Measurements from ENCODE around the gene ARHGAP8. TPM values are rescaled to one million over a fixed set of nuclear protein-coding genes. Genes with fewer than 3 reads are reported as not detected.

ARHGAP8 gene
- total and polyA plus RNA-seq, 4 donors: 1.4 to 3.0 TPM; not detected in 2

DNA sequence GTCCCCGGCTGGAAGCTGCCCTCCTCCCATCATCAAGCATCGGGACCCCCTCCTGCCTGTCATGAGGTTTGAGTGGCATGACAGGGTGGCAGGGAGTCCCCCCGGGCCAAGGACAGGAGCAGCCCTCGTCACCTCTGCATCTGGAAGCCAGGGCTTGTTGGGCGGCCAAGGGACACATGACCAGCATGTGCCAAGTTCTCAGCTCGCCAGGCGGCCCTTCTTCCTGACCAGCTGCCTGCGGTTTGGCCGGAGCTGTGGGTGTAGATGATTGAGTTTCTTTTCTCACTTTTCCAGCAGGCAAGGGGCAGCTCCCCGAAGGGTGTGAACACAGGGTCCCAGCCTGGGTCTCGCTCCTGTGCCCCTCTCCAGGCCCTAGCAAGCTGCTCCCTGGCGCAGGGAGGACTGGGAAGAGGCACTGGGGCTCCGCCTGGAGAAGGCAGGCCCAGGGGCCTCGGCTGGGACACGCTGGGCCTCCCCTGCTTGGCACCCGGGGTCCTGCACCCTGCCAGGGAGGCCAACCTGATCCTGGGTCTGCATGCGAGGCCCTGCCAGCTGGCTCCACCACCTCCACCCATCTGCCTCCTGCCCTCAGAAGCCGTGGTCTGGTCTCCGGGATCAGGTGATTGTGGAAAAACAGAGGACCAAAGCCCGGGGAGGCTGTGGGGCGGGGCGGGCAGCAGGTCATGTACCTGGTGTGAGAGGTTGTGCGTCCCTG lies 13.4 kb downstream of the ARHGAP8 start:
- Histone ChIP-seq H3K36me3 (ENCODE audit: control insufficient read depth in 1 of 2, insufficient read depth in 2 of 2, low read length in 1 of 2) (no peaks in the 10 kb centered on the region), H3K9me3 (ENCODE audit: control insufficient read depth, low read length) (no peaks in the 10 kb centered on the region), H3K27ac (ENCODE audit: low read depth in 1 of 2, low read length in 2 of 2) (no peak overlapping the region), H3K4me3 (ENCODE audit: low read length in 2 of 2) (no peak overlapping the region), H3K4me1 (ENCODE audit: control insufficient read depth in 1 of 2, insufficient read depth in 2 of 2, low read length in 2 of 2) (no peaks in the 10 kb centered on the region), H3K27me3 (ENCODE audit: control insufficient read depth in 1 of 2, insufficient read depth in 2 of 2, low read length in 1 of 2) (no peaks in the 10 kb centered on the region)
- ATAC-seq (ENCODE audit: low FRiP score) (no peak), DNase-seq (peak in 1 of 2 donors; percentile 56)
- WGBS, 2 donors: 42 to 55% methylated on average over 23 of the region's 23 CpGs
- intact Hi-C loops (cut with DNase I): no loop called here

DNA sequence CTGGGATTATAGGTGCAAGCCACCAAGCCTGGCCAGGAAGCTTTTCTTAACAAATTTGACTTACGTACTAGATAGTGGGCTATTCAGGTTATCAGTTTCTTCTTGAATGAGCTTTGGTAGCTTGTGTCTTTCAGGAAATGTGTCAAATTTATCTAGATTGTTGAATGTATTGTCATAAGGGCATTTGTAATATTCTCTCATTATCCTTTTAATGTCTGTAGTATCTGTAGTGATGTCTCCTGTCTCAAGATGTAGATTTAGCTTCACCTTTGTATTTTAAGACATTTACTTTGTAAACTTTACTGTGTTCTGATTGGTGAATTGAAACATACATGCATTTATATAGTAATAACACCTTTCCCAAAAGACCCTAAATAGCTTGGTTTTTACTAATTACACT lies 20.7 kb downstream of the ARHGAP8 start:
- intact Hi-C loops (cut with DNase I): no loop called here
- no peak overlapping the region for H3K27ac ChIP-seq (ENCODE audit: low read depth in 1 of 2, low read length in 2 of 2)
- H3K27me3 ChIP-seq (ENCODE audit: control insufficient read depth in 1 of 2, insufficient read depth in 2 of 2, low read length in 1 of 2): no peaks in the 10 kb centered on the region
- no peak for DNase-seq
- H3K4me3 ChIP-seq (ENCODE audit: low read length in 2 of 2): no peak overlapping the region
- H3K36me3 ChIP-seq (ENCODE audit: control insufficient read depth in 1 of 2, insufficient read depth in 2 of 2, low read length in 1 of 2): no peaks in the 10 kb centered on the region
- 96 to 97% methylated on average over 1 of the region's 1 CpG for WGBS, 2 donors
- no peaks in the 10 kb centered on the region for H3K4me1 ChIP-seq (ENCODE audit: control insufficient read depth in 1 of 2, insufficient read depth in 2 of 2, low read length in 2 of 2)
- H3K9me3 ChIP-seq (ENCODE audit: control insufficient read depth, low read length): peaks cover 5% of the 10 kb centered on the region
- no peak for ATAC-seq (ENCODE audit: low FRiP score)

DNA sequence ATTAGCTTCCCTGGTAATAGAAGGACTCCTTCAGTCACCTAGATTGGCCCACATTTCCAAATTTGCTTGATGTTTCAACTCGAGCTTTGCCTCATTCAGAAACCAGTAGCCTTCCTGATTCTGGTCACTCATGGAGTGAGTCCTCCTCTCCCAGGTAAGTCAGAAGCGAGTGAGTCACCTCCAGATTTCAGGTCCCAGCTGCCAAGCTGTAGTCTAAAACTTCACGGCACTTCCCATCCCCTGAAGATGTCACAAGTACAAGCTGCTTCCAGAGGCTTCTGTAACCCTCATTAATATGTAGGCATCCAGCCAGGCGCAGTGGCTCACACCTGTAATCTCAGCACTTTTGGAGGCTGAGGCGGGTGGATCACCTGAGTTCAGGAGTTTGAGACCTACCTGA lies 23.5 kb downstream of the ARHGAP8 start:
- intact Hi-C loops (cut with DNase I): no loop called here
- Histone ChIP-seq H3K4me3 (ENCODE audit: low read length in 2 of 2) (no peak overlapping the region), H3K36me3 (ENCODE audit: control insufficient read depth in 1 of 2, insufficient read depth in 2 of 2, low read length in 1 of 2) (no peaks in the 10 kb centered on the region), H3K27me3 (ENCODE audit: control insufficient read depth in 1 of 2, insufficient read depth in 2 of 2, low read length in 1 of 2) (no peaks in the 10 kb centered on the region), H3K4me1 (ENCODE audit: control insufficient read depth in 1 of 2, insufficient read depth in 2 of 2, low read length in 2 of 2) (no peaks in the 10 kb centered on the region), H3K27ac (ENCODE audit: low read depth in 1 of 2, low read length in 2 of 2) (no peak overlapping the region), H3K9me3 (ENCODE audit: control insufficient read depth, low read length) (peaks cover 5% of the 10 kb centered on the region)
- 86 to 87% methylated on average over 5 of the region's 5 CpGs for WGBS, 2 donors
- no peak for DNase-seq
- ATAC-seq (ENCODE audit: low FRiP score): no peak

DNA sequence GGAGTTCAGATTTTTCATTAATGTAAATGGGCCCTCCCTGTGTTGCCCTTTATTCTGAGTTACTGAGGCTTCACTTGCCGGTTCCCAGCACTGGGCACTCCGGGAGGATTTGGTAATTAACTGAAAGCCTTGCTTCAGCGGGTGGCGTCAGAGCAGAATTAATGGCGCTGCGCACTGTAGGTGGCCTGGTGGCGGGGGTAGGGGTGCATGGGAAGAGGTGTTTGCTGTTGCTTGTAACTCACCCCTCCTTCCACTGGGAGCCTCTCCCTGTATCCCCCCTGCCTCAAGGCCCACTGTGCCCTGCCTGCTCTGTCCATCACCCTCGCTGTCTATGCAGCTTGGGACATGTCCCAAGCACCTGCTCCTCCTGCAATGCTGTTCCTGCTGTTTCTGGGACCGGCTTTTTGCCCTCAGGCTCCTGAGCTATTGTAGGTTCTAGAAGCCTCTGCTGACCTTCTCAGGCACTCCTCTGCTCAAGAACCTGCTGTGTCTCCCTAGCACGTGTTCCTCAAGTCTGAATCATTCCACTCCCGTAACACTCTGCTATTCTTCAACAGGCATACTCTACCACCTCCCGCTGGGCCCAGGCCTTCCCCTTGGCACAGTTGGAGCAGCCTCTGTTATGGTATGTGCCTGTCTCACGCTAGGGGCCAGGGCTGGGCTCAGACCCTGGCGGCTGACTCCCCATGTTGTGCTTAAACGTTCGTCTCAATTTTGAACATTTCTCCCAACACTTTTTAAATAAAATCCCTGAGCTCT lies 24.4 kb downstream of the ARHGAP8 start:
- Histone ChIP-seq H3K4me3 (ENCODE audit: low read length in 2 of 2) (no peak overlapping the region), H3K36me3 (ENCODE audit: control insufficient read depth in 1 of 2, insufficient read depth in 2 of 2, low read length in 1 of 2) (no peaks in the 10 kb centered on the region), H3K9me3 (ENCODE audit: control insufficient read depth, low read length) (peaks cover 5% of the 10 kb centered on the region), H3K4me1 (ENCODE audit: control insufficient read depth in 1 of 2, insufficient read depth in 2 of 2, low read length in 2 of 2) (no peaks in the 10 kb centered on the region), H3K27me3 (ENCODE audit: control insufficient read depth in 1 of 2, insufficient read depth in 2 of 2, low read length in 1 of 2) (no peaks in the 10 kb centered on the region), H3K27ac (ENCODE audit: low read depth in 1 of 2, low read length in 2 of 2) (no peak overlapping the region)
- 59 to 64% methylated on average over 16 of the region's 16 CpGs for WGBS, 2 donors
- DNase-seq (no peak), ATAC-seq (ENCODE audit: low FRiP score) (no peak)
- intact Hi-C loops (cut with DNase I): no loop called here

DNA sequence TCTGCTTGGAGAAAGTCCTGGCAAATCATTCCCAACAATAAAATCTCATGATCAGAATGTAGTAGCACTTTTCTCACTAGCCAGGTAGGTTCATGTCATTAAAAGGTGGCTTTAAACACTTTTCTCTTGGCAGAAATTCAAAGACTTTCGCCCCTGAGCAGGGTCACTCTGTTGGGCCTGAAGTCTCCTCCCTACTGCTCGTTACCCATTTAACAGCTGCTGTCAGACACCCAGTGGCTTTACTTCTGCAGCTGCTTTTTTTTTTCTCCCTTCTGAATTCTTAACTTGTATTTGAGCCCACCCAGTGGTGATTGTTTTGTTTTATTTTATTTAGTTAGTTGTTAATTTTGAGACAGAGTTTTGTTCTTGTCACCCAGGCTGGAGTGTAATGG lies 25.0 kb downstream of the ARHGAP8 start:
- peaks cover 5% of the 10 kb centered on the region for H3K9me3 ChIP-seq (ENCODE audit: control insufficient read depth, low read length)
- no peak overlapping the region for H3K4me3 ChIP-seq (ENCODE audit: low read length in 2 of 2)
- intact Hi-C loops (cut with DNase I): no loop called here
- 51 to 65% methylated on average over 2 of the region's 2 CpGs for WGBS, 2 donors
- H3K36me3 ChIP-seq (ENCODE audit: control insufficient read depth in 1 of 2, insufficient read depth in 2 of 2, low read length in 1 of 2): no peaks in the 10 kb centered on the region
- no peaks in the 10 kb centered on the region for H3K4me1 ChIP-seq (ENCODE audit: control insufficient read depth in 1 of 2, insufficient read depth in 2 of 2, low read length in 2 of 2)
- DNase-seq (no peak), ATAC-seq (ENCODE audit: low FRiP score) (no peak)
- H3K27ac ChIP-seq (ENCODE audit: low read depth in 1 of 2, low read length in 2 of 2): no peak overlapping the region
- H3K27me3 ChIP-seq (ENCODE audit: control insufficient read depth in 1 of 2, insufficient read depth in 2 of 2, low read length in 1 of 2): no peaks in the 10 kb centered on the region

DNA sequence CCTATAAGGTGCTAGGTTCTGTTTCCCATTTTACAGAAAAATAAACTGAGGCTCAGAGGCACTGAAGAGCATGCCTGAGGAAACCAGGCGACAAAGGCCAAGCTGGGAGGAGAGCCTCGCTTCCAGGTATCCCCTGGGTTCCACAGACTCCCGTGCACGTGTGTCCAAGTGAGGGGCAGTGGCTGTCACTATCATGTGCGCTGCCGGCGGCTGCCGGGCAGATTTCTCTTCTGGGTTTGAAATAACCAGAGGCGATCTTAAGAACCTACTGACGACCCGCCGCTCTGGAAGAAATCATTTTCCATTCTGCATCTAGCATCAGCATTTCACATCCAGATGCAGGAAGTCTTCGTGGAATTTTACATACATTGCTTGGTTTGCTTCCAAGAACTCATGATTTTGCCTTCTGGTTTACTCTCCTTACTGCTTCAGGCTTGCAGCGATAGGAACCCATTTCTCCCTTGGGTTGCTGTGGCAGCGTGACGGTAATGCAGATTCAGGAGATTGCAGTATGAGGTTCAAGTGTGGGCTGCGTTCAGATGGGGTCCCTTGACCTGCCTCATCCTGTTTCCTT lies 28.6 kb downstream of the ARHGAP8 start:
- H3K9me3 ChIP-seq (ENCODE audit: control insufficient read depth, low read length): no peaks in the 10 kb centered on the region
- no peaks in the 10 kb centered on the region for H3K4me1 ChIP-seq (ENCODE audit: control insufficient read depth in 1 of 2, insufficient read depth in 2 of 2, low read length in 2 of 2)
- no peak overlapping the region for H3K4me3 ChIP-seq (ENCODE audit: low read length in 2 of 2)
- no peak for DNase-seq
- intact Hi-C loops (cut with DNase I): no loop called here
- no peak overlapping the region for H3K27ac ChIP-seq (ENCODE audit: low read depth in 1 of 2, low read length in 2 of 2)
- H3K27me3 ChIP-seq (ENCODE audit: control insufficient read depth in 1 of 2, insufficient read depth in 2 of 2, low read length in 1 of 2): no peaks in the 10 kb centered on the region
- no peaks in the 10 kb centered on the region for H3K36me3 ChIP-seq (ENCODE audit: control insufficient read depth in 1 of 2, insufficient read depth in 2 of 2, low read length in 1 of 2)
- no peak for ATAC-seq (ENCODE audit: low FRiP score)
- WGBS, 2 donors: 75 to 77% methylated on average over 17 of the region's 17 CpGs

DNA sequence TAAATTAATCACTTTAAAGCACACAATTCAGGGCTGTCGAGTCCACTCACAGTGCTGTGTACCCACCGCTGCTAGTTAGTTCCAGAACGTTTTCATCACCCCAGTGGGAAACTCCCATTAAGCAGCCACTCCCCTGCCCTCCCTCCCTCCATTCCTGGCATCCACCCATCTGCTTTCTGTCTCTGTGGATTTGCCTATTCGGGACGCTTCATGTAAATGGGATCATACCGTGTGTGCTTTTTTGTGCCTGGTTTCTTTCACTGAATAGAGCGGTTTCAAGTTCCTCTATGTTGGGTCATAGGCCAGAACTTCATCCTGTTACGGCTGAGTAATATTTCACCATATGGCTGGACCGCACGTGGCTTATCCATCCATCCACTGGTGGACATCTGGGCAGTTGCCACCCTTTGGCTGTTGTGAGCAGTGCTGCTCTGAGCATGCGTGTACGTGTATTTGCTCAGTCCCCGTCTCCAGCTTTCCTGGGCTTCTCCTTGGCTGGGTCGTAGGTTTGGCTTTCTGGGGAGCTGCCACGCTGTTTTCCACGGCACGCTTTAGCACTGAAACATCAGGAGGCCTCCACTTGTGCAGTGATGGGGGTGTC lies 30.1 kb downstream of the ARHGAP8 start:
- no peak overlapping the region for H3K27ac ChIP-seq (ENCODE audit: low read depth in 1 of 2, low read length in 2 of 2)
- no peaks in the 10 kb centered on the region for H3K36me3 ChIP-seq (ENCODE audit: control insufficient read depth in 1 of 2, insufficient read depth in 2 of 2, low read length in 1 of 2)
- H3K9me3 ChIP-seq (ENCODE audit: control insufficient read depth, low read length): no peaks in the 10 kb centered on the region
- intact Hi-C loops (cut with DNase I): no loop called here
- WGBS, 2 donors: 50 to 58% methylated on average over 17 of the region's 17 CpGs
- H3K27me3 ChIP-seq (ENCODE audit: control insufficient read depth in 1 of 2, insufficient read depth in 2 of 2, low read length in 1 of 2): no peaks in the 10 kb centered on the region
- no peak for DNase-seq
- ATAC-seq (ENCODE audit: low FRiP score): no peak
- H3K4me1 ChIP-seq (ENCODE audit: control insufficient read depth in 1 of 2, insufficient read depth in 2 of 2, low read length in 2 of 2): no peaks in the 10 kb centered on the region
- no peak overlapping the region for H3K4me3 ChIP-seq (ENCODE audit: low read length in 2 of 2)

DNA sequence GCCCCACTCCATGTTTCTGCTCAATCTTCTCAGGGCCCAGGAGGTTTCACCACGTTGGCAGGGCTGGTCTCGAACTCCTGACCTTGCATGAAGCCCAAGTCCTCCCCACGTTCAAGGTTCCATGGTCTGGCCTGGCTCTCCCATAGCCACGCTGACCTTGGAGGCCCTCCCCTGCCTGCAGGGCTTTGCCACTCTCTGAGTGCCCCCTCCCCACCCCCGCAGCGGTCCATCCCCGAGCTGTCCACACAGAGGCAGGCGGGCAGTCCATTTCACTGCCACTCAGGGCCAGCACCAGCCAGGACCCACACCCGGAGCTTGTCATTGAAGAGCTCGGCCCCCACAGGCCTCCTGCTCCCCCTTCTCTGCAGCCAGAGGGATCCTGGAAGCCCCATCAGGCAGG lies 30.7 kb downstream of the ARHGAP8 start:
- no peaks in the 10 kb centered on the region for H3K9me3 ChIP-seq (ENCODE audit: control insufficient read depth, low read length)
- ATAC-seq (ENCODE audit: low FRiP score) (no peak), DNase-seq (no peak)
- intact Hi-C loops (cut with DNase I): no loop called here
- H3K27ac ChIP-seq (ENCODE audit: low read depth in 1 of 2, low read length in 2 of 2): no peak overlapping the region
- H3K27me3 ChIP-seq (ENCODE audit: control insufficient read depth in 1 of 2, insufficient read depth in 2 of 2, low read length in 1 of 2): no peaks in the 10 kb centered on the region
- no peaks in the 10 kb centered on the region for H3K4me1 ChIP-seq (ENCODE audit: control insufficient read depth in 1 of 2, insufficient read depth in 2 of 2, low read length in 2 of 2)
- 58 to 63% methylated on average over 10 of the region's 10 CpGs for WGBS, 2 donors
- H3K36me3 ChIP-seq (ENCODE audit: control insufficient read depth in 1 of 2, insufficient read depth in 2 of 2, low read length in 1 of 2): no peaks in the 10 kb centered on the region
- no peak overlapping the region for H3K4me3 ChIP-seq (ENCODE audit: low read length in 2 of 2)
